HepG2 (cell line): ENCODE measurements around the gene NEAT1. TPM values are rescaled to one million over a fixed set of nuclear protein-coding genes. Genes with fewer than 3 reads are reported as not detected.
A peak's percentile ranks its signal among the peaks of the same experiment; 100 is the strongest.

Experiments used
- BHLHE40 ChIP-seq: IDR thresholded peaks from 2 replicates; pipeline ENCODE4 v1.6.1; 2011; ENCODE audit warnings: low read length, improper control_type of control experiment
- ELF1 ChIP-seq: sonication (generic); formaldehyde crosslinking; IDR thresholded peaks from 2 replicates; pipeline ENCODE4 v1.4.0; 2020; ENCODE audit warnings: missing genetic modification reagents
- ELF4 ChIP-seq: sonication (generic); formaldehyde crosslinking; IDR thresholded peaks from 2 replicates; pipeline ENCODE4 v1.5.0; 2020; ENCODE audit warnings: missing genetic modification reagents, mild to moderate bottlenecking, moderate library complexity, borderline replicate concordance
- FOXK2 ChIP-seq: fragments of 450-650 bp; IDR thresholded peaks from 2 replicates; pipeline ENCODE4 v1.6.1; 2016
- IKZF4 ChIP-seq: sonication (generic); formaldehyde crosslinking; IDR thresholded peaks from 2 replicates; pipeline ENCODE4 v1.5.1; 2020; ENCODE audit warnings: borderline replicate concordance, mild to moderate bottlenecking, low read depth, missing genetic modification reagents; ENCODE audit errors: not compliant biosample characterization
- POLR2AphosphoS5 ChIP-seq: IDR thresholded peaks from 2 replicates; pipeline ENCODE4 v1.6.1; 2012; ENCODE audit warnings: low read depth, low read length
- PTBP1 ChIP-seq: fragments of 200-400 bp; formaldehyde crosslinking; IDR thresholded peaks from 2 replicates; pipeline ENCODE4 v1.6.1; 2018; ENCODE audit warnings: low read length, low read depth; ENCODE audit not compliant: poor library complexity, severe bottlenecking
- RBFOX2 ChIP-seq: fragments of 200-400 bp; formaldehyde crosslinking; IDR thresholded peaks from 2 replicates; pipeline ENCODE4 v1.6.1; 2017; ENCODE audit warnings: low read depth, mild to moderate bottlenecking, low read length
- SCMH1 ChIP-seq: sonication (generic); formaldehyde crosslinking; IDR thresholded peaks from 2 replicates; pipeline ENCODE4 v1.9.0; 2021; ENCODE audit warnings: missing genetic modification reagents, mild to moderate bottlenecking, borderline replicate concordance
- STAT6 ChIP-seq: sonication (generic); formaldehyde crosslinking; IDR thresholded peaks from 2 replicates; pipeline ENCODE4 v1.4.0; 2020; ENCODE audit warnings: missing genetic modification reagents, mild to moderate bottlenecking, borderline replicate concordance
- TFAP4 ChIP-seq: sonication (generic); IDR thresholded peaks from 2 replicates; pipeline ENCODE4 v1.6.1; 2016; ENCODE audit warnings: low read depth, borderline replicate concordance
- ZBTB44 ChIP-seq: sonication (generic); formaldehyde crosslinking; IDR thresholded peaks from 2 replicates; pipeline ENCODE4 v1.4.0; 2020; ENCODE audit warnings: missing genetic modification reagents
- ZBTB8A ChIP-seq: sonication (generic); formaldehyde crosslinking; IDR thresholded peaks from 2 replicates; pipeline ENCODE4 v1.4.0; 2020; ENCODE audit warnings: mild to moderate bottlenecking, low read depth, missing genetic modification reagents, borderline replicate concordance
- ZNF280D ChIP-seq: sonication (generic); formaldehyde crosslinking; IDR thresholded peaks from 2 replicates; pipeline ENCODE4 v1.5.1; 2020; ENCODE audit warnings: mild to moderate bottlenecking, missing genetic modification reagents
- ZNF607 ChIP-seq: sonication (generic); formaldehyde crosslinking; IDR thresholded peaks from 2 replicates; pipeline ENCODE4 v1.5.1; 2020; ENCODE audit warnings: missing genetic modification reagents, mild to moderate bottlenecking, borderline replicate concordance
- ZNF672 ChIP-seq: sonication (generic); formaldehyde crosslinking; IDR thresholded peaks from 2 replicates; pipeline ENCODE4 v1.8.1; 2022; ENCODE audit warnings: missing genetic modification reagents
- polyA plus RNA-seq, 8 experiments: library from polyadenylated mRNA; depleted of rRNA in 3 of 8; stranded (reverse) in 7 of 8; unstranded in 1 of 8; fragments of >200 nt; fragmentation: Illumina TruSeq in 4 of 8; extraction: Trizol in 4 of 8; gene quantifications; 2 replicates each; pipeline versions ENCODE4 v1.2.1 to v1.2.3, GENCODE V29; 2011 to 2016; ENCODE audit warnings: low read depth in 4 of 8, missing spikeins in 1 of 8, mixed read lengths in 1 of 8; ENCODE audit not compliant: insufficient read depth in 1 of 8
- total RNA-seq, 5 experiments: library from RNA; depleted of rRNA; stranded (reverse); fragments of >200 nt; fragmentation: Illumina TruSeq; extraction: Trizol; gene quantifications; 2 replicates each; pipeline ENCODE4 v1.2.3, GENCODE V29; 2016; ENCODE audit warnings: low read depth in 1 of 5

The NEAT1 gene
- total and polyA plus RNA-seq, 2 of the 13 experiments (the other 11 are each of a cell fraction or from before 2014, with no cell fraction given), result 20.5 to 41.2 TPM

- TF ChIP-seq ZBTB44 (CRISPR knock-in tag) (peak; percentile 51; the same call in 1 of the 2 replicates), ZNF607 (CRISPR knock-in tag) (peak; percentile 67; the same call in 1 of the 2 replicates), ELF4 (CRISPR knock-in tag) (peak; percentile 66), ZNF280D (CRISPR knock-in tag) (peak; percentile 81), PTBP1 (peak; percentile 63), ZBTB8A (no peak), POLR2AphosphoS5 (peak; percentile 70), ZNF672 (CRISPR knock-in tag) (no peak), IKZF4 (CRISPR knock-in tag) (no peak), RBFOX2 (peak; percentile 86), SCMH1 (CRISPR knock-in tag) (no peak), STAT6 (CRISPR knock-in tag) (peak; percentile 44; the same call in 1 of the 2 replicates), TFAP4 (peak; percentile 96), BHLHE40 (peak; percentile 99), FOXK2 (peak; percentile 42; the same call in 1 of the 2 replicates), ELF1 (CRISPR knock-in tag) (peak; percentile 50)
These were observed 3.7 kb upstream of the NEAT1 start (continued) for GRCh38 chr11:65418681-65419459.
